GM18519 (cell line): Measurements from ENCODE around the gene GLDN.

Source experiments
- ATAC-seq: cut with Tn5 transposase; IDR thresholded peaks from one replicate; pipeline ENCODE4 v1.9.1; 2021; ENCODE audit warnings: mild to moderate bottlenecking, moderate library complexity; ENCODE audit not compliant: unreplicated experiment, low FRiP score

Gene GLDN

DNA sequence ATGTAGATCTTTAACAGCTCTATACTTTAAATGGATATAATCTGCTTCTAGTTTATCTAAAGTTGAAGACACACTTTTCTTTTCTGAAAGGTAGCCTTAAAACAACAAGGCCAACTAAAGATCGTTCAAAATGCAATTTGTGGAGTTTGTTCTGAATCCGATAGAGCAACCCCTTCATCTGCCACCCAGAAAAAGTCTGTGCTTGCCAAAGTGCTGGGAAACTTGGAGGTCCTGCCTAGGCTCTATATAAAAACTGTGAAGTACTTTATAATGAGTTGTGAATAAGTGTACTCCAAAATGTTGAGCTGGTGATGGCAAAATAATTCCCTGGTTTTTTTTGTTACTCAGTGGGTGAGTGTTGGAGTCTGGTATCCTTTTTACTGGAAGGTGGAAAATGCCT lies 12.5 kb downstream of the GLDN start:
- no peak for ATAC-seq

GRCh38 chr15:51355096-51355495 lies 13.6 kb downstream of the GLDN start:
- ATAC-seq, result no peak

GRCh38 chr15:51356147-51356546 lies 14.7 kb downstream of the GLDN start:
- no peak for ATAC-seq

GRCh38 chr15:51356983-51357382 lies 15.5 kb downstream of the GLDN start:
- ATAC-seq, result no peak

DNA sequence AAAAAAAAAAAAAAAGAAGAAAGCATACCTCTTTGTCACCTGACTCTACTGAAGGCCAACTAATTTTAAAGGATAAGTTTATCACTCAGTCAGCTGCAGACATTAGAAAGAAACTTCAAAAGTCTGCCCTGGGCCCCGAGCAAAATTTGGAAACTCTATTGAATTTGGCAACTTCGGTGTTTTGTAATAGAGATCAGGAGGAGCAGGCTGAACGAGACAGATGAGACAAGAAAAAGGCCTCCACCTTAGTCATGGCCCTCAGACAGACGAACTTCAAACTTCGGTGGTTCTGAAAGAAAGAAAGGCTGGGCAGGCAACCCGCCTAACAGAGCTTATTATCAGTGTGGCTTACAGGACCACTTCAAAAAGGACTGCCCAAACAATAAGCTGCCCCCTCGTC lies 18.5 kb downstream of the GLDN start:
- ATAC-seq, result no peak

DNA sequence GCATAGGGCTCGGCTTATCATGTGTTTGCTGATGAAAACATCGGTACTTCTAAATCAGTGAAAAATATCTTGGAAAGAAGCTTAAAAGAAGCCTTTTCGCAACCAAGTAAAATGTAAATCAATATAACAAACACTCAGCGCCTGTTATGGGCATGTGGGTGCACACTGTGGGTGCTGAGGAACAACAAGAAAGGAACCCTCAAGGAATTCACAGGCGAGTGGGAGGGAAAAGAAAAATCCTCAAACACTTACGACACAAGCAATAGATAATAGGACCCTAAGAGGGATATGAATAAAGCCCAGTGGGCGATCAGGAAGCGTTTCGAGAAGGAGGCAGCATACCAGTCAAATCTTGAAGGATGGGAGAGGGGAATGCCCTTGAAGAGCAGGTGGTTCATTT lies 21.9 kb downstream of the GLDN start:
- ATAC-seq, result no peak

- ATAC-seq, result no peak
Observed at GRCh38 chr15:51365417-51365816, 24.0 kb downstream of the GLDN start.

- no peak for ATAC-seq
Observed at GRCh38 chr15:51366071-51366470, 24.6 kb downstream of the GLDN start.

GRCh38 chr15:51366920-51367319 lies 25.5 kb downstream of the GLDN start:
- ATAC-seq, result no peak

- no peak for ATAC-seq
Observed at GRCh38 chr15:51367322-51367976, 26.0 kb downstream of the GLDN start.

DNA sequence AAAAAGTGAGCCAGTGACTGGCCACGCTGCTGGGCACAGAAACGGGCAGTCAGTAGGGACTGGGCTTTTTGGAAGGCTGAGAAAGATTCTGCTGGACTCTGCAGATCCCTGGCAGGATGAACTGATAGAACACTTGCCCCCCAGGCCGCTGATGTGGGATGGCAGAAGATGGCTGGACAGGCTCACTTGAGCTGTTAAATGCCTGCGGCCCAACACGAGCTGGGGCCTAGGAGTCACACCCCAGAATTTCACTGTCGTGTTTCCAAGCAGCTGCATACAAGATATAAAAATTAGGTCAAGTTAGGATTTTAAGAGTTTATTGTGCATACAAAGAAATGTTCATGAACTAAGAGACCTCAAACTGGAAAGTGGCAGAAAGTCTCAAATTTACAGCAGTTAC lies 26.9 kb downstream of the GLDN start:
- ATAC-seq, result no peak

GRCh38 chr15:51368751-51369450 lies 27.4 kb downstream of the GLDN start:
- no peak for ATAC-seq

DNA sequence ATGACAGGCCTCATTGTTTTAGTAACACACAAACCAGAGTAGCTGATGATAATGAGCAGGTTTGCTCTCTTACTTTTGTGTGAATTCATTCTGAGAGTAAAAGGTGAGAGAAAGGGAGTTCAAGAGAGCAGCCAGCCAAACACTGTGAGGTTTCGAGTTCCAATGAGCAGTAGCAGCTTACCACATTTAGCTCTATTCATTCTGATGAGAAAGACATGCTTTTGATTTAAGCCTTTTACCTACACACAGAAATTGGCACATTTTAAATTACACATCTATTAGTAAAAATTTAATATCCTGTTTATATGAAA lies 28.0 kb downstream of the GLDN start:
- ATAC-seq, result no peak

GRCh38 chr15:51371266-51371665 lies 29.8 kb downstream of the GLDN start:
- no peak for ATAC-seq

DNA sequence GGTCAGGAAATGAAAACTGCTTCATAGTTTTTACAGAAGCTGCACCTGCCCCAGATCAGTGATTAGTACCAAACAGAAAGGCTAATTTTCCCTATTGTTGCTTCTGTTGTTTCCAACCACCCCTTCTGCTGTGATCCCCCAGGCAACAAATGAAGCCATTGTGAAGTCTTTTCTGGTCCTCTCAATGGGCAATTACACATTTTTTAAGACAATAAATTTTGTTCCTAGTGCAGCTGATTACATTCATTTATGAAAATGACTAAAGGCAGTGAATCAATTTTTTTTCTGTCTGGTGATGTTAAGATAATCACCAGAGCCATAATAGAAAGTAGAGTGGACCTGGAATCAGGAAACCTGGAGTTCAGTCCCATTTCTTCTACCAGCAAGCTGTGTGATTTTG lies 32.7 kb downstream of the GLDN start:
- no peak for ATAC-seq

- ATAC-seq, result no peak
Observed at GRCh38 chr15:51375966-51376640, 34.6 kb downstream of the GLDN start.

DNA sequence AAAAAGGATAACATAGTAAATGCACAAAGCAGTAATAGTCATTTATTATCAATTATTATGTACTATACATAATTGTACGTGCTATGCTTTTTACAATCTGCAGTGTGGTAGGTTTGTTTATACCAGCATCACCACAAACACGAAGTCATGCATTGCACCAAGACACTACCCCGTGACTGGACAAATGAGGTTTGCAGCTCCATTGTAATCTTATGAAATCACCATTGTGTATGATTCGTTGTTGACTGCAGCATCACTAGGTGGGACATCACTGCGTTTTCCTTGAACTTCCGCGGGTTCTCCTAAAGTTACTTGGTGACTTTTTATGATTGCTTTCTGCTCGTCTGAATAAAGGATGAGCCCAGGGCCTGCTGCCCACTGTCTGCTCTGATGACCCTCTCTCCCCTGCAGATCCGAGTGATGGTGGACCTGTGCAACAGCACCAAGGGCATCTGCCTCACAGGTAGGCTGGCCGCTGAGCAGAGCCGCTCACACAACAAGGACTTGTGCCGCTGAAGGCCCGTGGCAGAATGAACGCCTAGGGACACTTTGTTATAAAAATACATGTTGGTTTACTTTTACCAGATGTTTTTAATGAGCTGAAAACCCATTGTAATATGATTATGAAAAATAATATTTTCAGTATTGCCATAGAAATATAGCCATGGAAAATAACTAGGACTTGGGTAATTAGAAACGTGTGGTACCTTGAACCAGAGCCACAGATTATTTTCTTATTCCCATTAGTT lies 35.8 kb downstream of the GLDN start:
- no peak for ATAC-seq

GRCh38 chr15:51378406-51378805 lies 37.0 kb downstream of the GLDN start:
- ATAC-seq, result no peak

- ATAC-seq, result no peak
Observed at GRCh38 chr15:51379390-51379789, 37.9 kb downstream of the GLDN start.

DNA sequence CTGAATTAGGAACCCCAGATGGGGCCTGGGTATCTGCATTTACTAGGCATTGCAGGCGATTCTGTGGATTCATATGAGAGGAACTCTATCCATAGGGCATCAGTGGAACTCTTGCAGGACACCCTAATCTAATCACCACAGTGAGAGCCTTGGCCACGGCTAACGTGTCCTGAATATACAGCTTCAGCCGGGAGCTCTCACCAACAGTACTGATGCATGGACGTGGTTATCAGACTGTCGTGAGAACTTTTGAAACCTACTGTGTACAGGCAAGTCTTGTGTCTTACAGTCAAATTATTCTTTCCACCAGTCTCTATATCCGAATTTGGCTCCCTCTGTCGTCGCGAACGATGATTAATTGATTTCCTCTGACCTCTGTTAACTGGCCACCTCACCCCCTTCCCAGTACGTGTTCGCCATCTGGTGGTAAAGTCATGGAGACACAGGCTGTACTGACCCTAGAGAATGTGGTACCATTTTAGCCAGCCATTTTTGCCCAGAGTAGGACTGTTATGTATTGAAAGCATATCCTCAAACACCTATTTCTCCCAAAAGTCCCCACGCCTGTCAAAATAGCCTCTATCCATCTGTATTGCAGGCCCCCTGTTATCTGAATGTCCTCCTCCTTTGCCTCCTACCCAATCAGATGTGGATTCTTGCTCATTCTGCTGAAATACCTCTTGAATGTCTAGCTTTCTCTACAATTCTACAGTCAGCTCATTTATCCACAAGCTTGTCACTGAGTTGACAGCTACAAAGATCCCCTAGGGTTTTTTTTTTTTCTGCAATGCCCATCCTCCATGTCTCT lies 39.7 kb downstream of the GLDN start:
- ATAC-seq, result peak; percentile 41

GRCh38 chr15:51382787-51383186 lies 41.3 kb downstream of the GLDN start:
- ATAC-seq, result no peak
